Loucy (cell line): ENCODE measurements around the gene RAP1GAP2.

ENCODE experiments used
- H2AFZ ChIP-seq: fragments of 200-600 bp; sonication (generic); 2 replicates; pipeline ENCODE4 v1.6.0; 2016; ENCODE audit warnings: antibody characterized with exemption, mild to moderate bottlenecking, low read length, moderate library complexity
- H3F3A ChIP-seq: fragments of 200-600 bp; 2 replicates; pipeline ENCODE4 v1.6.0; 2016; ENCODE audit warnings: antibody characterized with exemption, low read depth, mild to moderate bottlenecking
- H3K27me3 ChIP-seq: fragments of 200-600 bp; sonication (generic); 2 replicates; pipeline ENCODE4 v1.6.1; 2014; ENCODE audit warnings: low read length, mild to moderate bottlenecking; ENCODE audit not compliant: insufficient read depth, poor library complexity, severe bottlenecking
- H3K36me3 ChIP-seq: fragments of 200-600 bp; sonication (generic); 2 replicates; pipeline ENCODE4 v1.6.1; 2016; ENCODE audit warnings: low read length; ENCODE audit not compliant: insufficient read depth
- H3K4me1 ChIP-seq: fragments of 200-600 bp; sonication (generic); 2 replicates; pipeline ENCODE4 v1.5.1; 2014; ENCODE audit warnings: low read length, mild to moderate bottlenecking; ENCODE audit not compliant: insufficient read depth, poor library complexity, severe bottlenecking
- H3K4me2 ChIP-seq: fragments of 200-600 bp; sonication (generic); 2 replicates; pipeline ENCODE4 v1.6.0; 2014; ENCODE audit warnings: antibody characterized with exemption, low read length, low read depth, mild to moderate bottlenecking; ENCODE audit not compliant: poor library complexity, severe bottlenecking
- H3K4me3 ChIP-seq: fragments of 200-600 bp; sonication (generic); 2 replicates; pipeline ENCODE4 v1.5.1; 2014; ENCODE audit warnings: low read length, mild to moderate bottlenecking, mixed read lengths; ENCODE audit not compliant: poor library complexity, severe bottlenecking
- H3K79me2 ChIP-seq: fragments of 200-600 bp; sonication (generic); 2 replicates; pipeline ENCODE4 v1.6.1; 2014; ENCODE audit warnings: low read length; ENCODE audit not compliant: insufficient read depth
- H3K9ac ChIP-seq: fragments of 200-600 bp; sonication (generic); 2 replicates; pipeline ENCODE4 v1.6.0; 2014; ENCODE audit warnings: mild to moderate bottlenecking, low read depth, low read length, moderate library complexity; ENCODE audit not compliant: poor library complexity, severe bottlenecking
- H3K9me2 ChIP-seq: fragments of 200-600 bp; sonication (generic); replicated peaks from 2 replicates; pipeline ENCODE4 v1.6.1; 2016; ENCODE audit warnings: low read depth, low read length, mixed read lengths
- H3K9me3 ChIP-seq: fragments of 200-600 bp; sonication (generic); 2 replicates; pipeline ENCODE4 v1.6.1; 2014; ENCODE audit warnings: mild to moderate bottlenecking, antibody characterized with exemption, low read length, low read depth; ENCODE audit not compliant: insufficient read depth
- H4K20me1 ChIP-seq: fragments of 200-600 bp; sonication (generic); 2 replicates; pipeline ENCODE4 v1.6.0; 2014; ENCODE audit warnings: antibody characterized with exemption, low read length, mild to moderate bottlenecking; ENCODE audit not compliant: insufficient read depth, poor library complexity, severe bottlenecking
- EZH2phosphoT487 ChIP-seq: fragments of 200-600 bp; IDR thresholded peaks from 2 replicates; pipeline ENCODE4 v1.6.1; 2018; ENCODE audit warnings: antibody characterized with exemption, mild to moderate bottlenecking, moderate library complexity, borderline replicate concordance
- TF ChIP-seq, protein P1 (sequence below): fragments of 200-600 bp; sonication (generic); conservative IDR thresholded peaks from 2 replicates; pipeline ENCODE4 v1.5.1; 2014; ENCODE audit warnings: mild to moderate bottlenecking, antibody characterized with exemption, low read length

The RAP1GAP2 gene

GRCh38 chr17:2962236-2962635, 166.0 kb downstream of the RAP1GAP2 start:
- peaks cover 47% of the 10 kb centered on the region for H4K20me1 ChIP-seq
- H3K79me2 ChIP-seq, result peaks cover 29% of the 10 kb centered on the region
- no peak overlapping the region for H3K9ac ChIP-seq
- no peaks in the 10 kb centered on the region for H3K9me3 ChIP-seq
- H2AFZ ChIP-seq, result no peak overlapping the region
- H3K4me2 ChIP-seq, result no peak overlapping the region
- H3K27me3 ChIP-seq, result no peaks in the 10 kb centered on the region
- H3K9me2 ChIP-seq, result no peaks in the 10 kb centered on the region
- no peaks in the 10 kb centered on the region for H3K4me1 ChIP-seq
- H3F3A ChIP-seq, result no peaks in the 10 kb centered on the region
- peaks cover 82% of the 10 kb centered on the region; the same call in 1 of the 2 replicates for H3K36me3 ChIP-seq
- no peak overlapping the region for H3K4me3 ChIP-seq
- TF ChIP-seq EZH2phosphoT487, result no peak
- TF ChIP-seq, protein P1, sequence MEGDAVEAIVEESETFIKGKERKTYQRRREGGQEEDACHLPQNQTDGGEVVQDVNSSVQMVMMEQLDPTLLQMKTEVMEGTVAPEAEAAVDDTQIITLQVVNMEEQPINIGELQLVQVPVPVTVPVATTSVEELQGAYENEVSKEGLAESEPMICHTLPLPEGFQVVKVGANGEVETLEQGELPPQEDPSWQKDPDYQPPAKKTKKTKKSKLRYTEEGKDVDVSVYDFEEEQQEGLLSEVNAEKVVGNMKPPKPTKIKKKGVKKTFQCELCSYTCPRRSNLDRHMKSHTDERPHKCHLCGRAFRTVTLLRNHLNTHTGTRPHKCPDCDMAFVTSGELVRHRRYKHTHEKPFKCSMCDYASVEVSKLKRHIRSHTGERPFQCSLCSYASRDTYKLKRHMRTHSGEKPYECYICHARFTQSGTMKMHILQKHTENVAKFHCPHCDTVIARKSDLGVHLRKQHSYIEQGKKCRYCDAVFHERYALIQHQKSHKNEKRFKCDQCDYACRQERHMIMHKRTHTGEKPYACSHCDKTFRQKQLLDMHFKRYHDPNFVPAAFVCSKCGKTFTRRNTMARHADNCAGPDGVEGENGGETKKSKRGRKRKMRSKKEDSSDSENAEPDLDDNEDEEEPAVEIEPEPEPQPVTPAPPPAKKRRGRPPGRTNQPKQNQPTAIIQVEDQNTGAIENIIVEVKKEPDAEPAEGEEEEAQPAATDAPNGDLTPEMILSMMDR, result no peak

DNA sequence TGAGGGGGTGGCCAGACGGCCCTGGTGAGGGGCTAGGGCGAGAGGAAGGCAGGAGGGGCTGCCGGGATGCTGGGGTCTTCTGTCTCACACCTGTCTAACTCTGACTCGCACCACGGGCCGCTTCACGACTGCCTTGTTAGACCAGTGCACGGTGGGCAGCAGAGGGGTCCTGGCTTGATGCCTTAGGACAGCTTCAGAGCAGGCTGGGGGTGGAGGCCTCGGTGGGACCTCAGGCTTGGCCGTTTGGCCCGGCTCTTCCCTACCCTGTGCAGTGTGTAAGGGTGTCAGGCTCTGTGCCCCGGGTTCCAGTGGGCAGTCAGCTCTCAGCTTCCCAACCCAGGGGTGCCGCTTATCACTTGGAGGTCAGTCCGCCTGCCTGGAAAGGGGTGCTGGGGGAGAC, 166.5 kb downstream of the RAP1GAP2 start:
- Histone ChIP-seq H3K27me3 (no peaks in the 10 kb centered on the region), H3K79me2 (peaks cover 24% of the 10 kb centered on the region; the same call in 1 of the 2 replicates), H3K9ac (no peak overlapping the region), H3K9me3 (no peaks in the 10 kb centered on the region), H3K4me3 (no peak overlapping the region), H3F3A (no peaks in the 10 kb centered on the region), H3K4me1 (no peaks in the 10 kb centered on the region), H4K20me1 (peaks cover 42% of the 10 kb centered on the region), H3K4me2 (no peak overlapping the region), H2AFZ (no peak overlapping the region), H3K36me3 (peaks cover 82% of the 10 kb centered on the region; the same call in 1 of the 2 replicates), H3K9me2 (no peaks in the 10 kb centered on the region)
- TF ChIP-seq, protein P1, result no peak
- TF ChIP-seq EZH2phosphoT487, result no peak

DNA sequence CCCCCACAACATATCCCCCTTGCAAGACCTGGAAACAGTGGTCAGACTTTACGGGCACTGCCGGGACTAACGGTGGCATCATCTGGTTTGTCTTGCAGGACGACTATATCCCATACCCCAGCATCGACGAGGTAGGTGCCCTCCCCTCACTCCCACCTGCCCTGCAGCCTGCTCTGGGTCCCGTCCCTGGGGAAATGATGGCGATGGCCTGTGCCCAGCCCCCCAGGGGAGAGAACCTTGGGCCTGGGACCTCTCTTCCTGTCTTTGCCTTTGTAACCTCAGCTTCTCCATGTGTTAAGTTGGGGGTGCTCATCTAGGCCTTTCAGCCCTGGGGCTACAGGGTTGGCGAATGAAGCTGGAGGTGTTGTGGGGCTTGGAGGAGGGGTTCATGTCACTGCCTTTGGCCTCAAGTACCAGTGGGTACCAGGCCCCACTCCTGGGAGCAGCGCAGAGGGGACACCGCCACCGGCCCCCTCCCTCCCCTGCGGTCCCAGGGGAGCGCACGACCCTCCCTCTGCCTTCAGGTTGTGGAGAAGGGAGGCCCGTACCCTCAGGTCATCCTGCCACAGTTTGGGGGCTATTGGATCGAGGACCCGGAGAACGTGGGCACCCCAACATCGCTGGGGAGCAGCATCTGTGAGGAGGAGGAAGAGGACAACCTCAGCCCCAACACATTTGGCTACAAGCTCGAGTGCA, 167.2 kb downstream of the RAP1GAP2 start:
- no peaks in the 10 kb centered on the region for H3F3A ChIP-seq
- H3K36me3 ChIP-seq, result peaks cover 83% of the 10 kb centered on the region; the same call in 1 of the 2 replicates
- H3K4me2 ChIP-seq, result no peak overlapping the region
- no peaks in the 10 kb centered on the region for H3K9me3 ChIP-seq
- no peaks in the 10 kb centered on the region for H3K27me3 ChIP-seq
- H3K4me3 ChIP-seq, result no peak overlapping the region
- no peaks in the 10 kb centered on the region for H3K9me2 ChIP-seq
- H3K9ac ChIP-seq, result no peak overlapping the region
- no peaks in the 10 kb centered on the region for H3K4me1 ChIP-seq
- TF ChIP-seq, protein P1, result no peak
- no peak for TF ChIP-seq EZH2phosphoT487
- no peak overlapping the region for H2AFZ ChIP-seq
- H4K20me1 ChIP-seq, result peaks cover 37% of the 10 kb centered on the region
- H3K79me2 ChIP-seq, result peaks cover 16% of the 10 kb centered on the region; the same call in 1 of the 2 replicates
